ENCODE measurements around the gene SP140. TPM values are rescaled to one million over a fixed set of nuclear protein-coding genes. Genes with fewer than 3 reads are reported as not detected.

The SP140 gene
- total and polyA plus RNA-seq, 2 of the 8 experiments (the other 6 are each of a cell fraction or from before 2014, with no cell fraction given), result 0.23 to 1.3 TPM

- Histone ChIP-seq H4K91ac (replicated peaks; ENCODE audit: insufficient read length, low read length) (no peak overlapping the region), H3K4ac (replicated peaks; ENCODE audit: insufficient read length, low read depth, low read length) (no peak overlapping the region), H3K79me2 (ENCODE audit: control insufficient read depth in 1 of 2, insufficient read depth in 2 of 2, low read length in 2 of 2) (no peaks in the 10 kb centered on the region), H2BK5ac (ENCODE audit: low read depth, low read length) (no peak overlapping the region), H4K20me1 (replicated peaks in 1 of 2; ENCODE audit: control insufficient read depth in 1 of 2, insufficient read depth in 2 of 2, low read length in 2 of 2) (no peaks in the 10 kb centered on the region), H3K79me1 (ENCODE audit: low read depth, low read length) (no peaks in the 10 kb centered on the region), H3K18ac (ENCODE audit: extremely low read depth, low read length) (no peak overlapping the region), H2BK120ac (replicated peaks; ENCODE audit: low read depth, low read length) (no peak overlapping the region), H4K8ac (ENCODE audit: extremely low read depth, insufficient read depth, low read length) (no peak overlapping the region), H3K36me3 (ENCODE audit: control insufficient read depth in 2 of 4, insufficient read depth in 4 of 4, low read length in 3 of 4) (no peaks in the 10 kb centered on the region), H2BK12ac (ENCODE audit: low read depth, low read length) (no peak overlapping the region), H3K9ac (replicated peaks in 1 of 4; ENCODE audit: extremely low read depth in 1 of 4, low read depth in 3 of 4, low read length in 3 of 4) (no peak overlapping the region), H3K4me2 (ENCODE audit: insufficient read depth in 1 of 2, low read depth in 2 of 2, low read length in 2 of 2) (no peak overlapping the region), H3K27ac (ENCODE audit: low read depth, low read length) (no peak overlapping the region), H2AK5ac (ENCODE audit: low read depth, low read length) (no peak overlapping the region), H3K9me3 (ENCODE audit: insufficient read depth in 2 of 2, low read depth in 1 of 2, low read length in 1 of 2) (peaks cover 24 to 27% of the 10 kb centered on the region in 2 experiments), H4K5ac (ENCODE audit: insufficient read length, low read depth, low read length) (no peak overlapping the region), H2BK15ac (ENCODE audit: low read length) (no peak overlapping the region), H3K56ac (replicated peaks; ENCODE audit: insufficient read length, low read depth, low read length) (no peak overlapping the region), H3K23me2 (ENCODE audit: low read depth, low read length) (no peaks in the 10 kb centered on the region), H2BK20ac (ENCODE audit: low read length) (no peak overlapping the region), H3K4me1 (replicated peaks in 1 of 4; ENCODE audit: control insufficient read depth in 3 of 4, insufficient read depth in 4 of 4, low read length in 3 of 4) (peaks cover 0 to 2% (median 0%) of the 10 kb centered on the region in 4 experiments; a peak in 1 of 7 replicates), H3K4me3 (ENCODE audit: extremely low read depth in 1 of 4, insufficient read depth in 2 of 4, low read depth in 3 of 4, low read length in 4 of 4) (no peak overlapping the region), H3K14ac (ENCODE audit: insufficient read length) (no peak overlapping the region), H2AFZ (ENCODE audit: low read length) (no peak overlapping the region), H3K27me3 (replicated peaks in 1 of 4; ENCODE audit: control insufficient read depth in 3 of 4, extremely low read depth in 1 of 4, insufficient read depth in 3 of 4, low read length in 3 of 4) (no peaks in the 10 kb centered on the region), H3K23ac (ENCODE audit: insufficient read length) (no peak overlapping the region)
- CTCF ChIA-PET (ENCODE audit: partially characterized antibody), result no interaction called here
- no peak for DNase-seq (ENCODE audit: low read depth in 1 of 2, low spot score in 2 of 2)
- POLR2A ChIA-PET (ENCODE audit: partially characterized antibody), result no interaction called here
- no peak for TF ChIP-seq POLR2AphosphoS5 (IDR thresholded peaks at IDR 0.05; ENCODE audit: low read depth, low read length)
- TF ChIP-seq ATF3 (IDR thresholded peaks at IDR 0.05; ENCODE audit: insufficient read depth, low read depth, low read length), result no peak
- TF ChIP-seq E2F6 (IDR thresholded peaks at IDR 0.05), result no peak
- TF ChIP-seq TCF12 (IDR thresholded peaks at IDR 0.05; ENCODE audit: low read depth, low read length), result no peak
- no peak for TF ChIP-seq FOSL1 (IDR thresholded peaks at IDR 0.05; ENCODE audit: insufficient read depth, low read depth, low read length)
- TF ChIP-seq CBX5 (IDR thresholded peaks at IDR 0.05; ENCODE audit: low read depth, low read length), result no peak
- no peak for TF ChIP-seq CEBPB (IDR thresholded peaks at IDR 0.05; ENCODE audit: low read depth, low read length)
- WGBS, 2 experiments (ENCODE audit: extremely low coverage in 1 of 2, insufficient coverage in 1 of 2, insufficient read length in 1 of 2, insufficient replicate concordance in 2 of 2, low coverage in 1 of 2, low lambda C conversion rate in 2 of 2, missing lambda C conversion rate in 1 of 2), result 93% methylated on average over 5 of the region's 5 CpGs; no CpG with 5 or more reads in 1 of the 2 experiments
- no peak for FAIRE-seq
Observed at GRCh38 chr2:230324503-230324902, 99.0 kb downstream of the SP140 start.
